H9 (cell line): Measurements from ENCODE around the gene SLC39A8. TPM values are rescaled to one million over a fixed set of nuclear protein-coding genes. Genes with fewer than 3 reads are reported as not detected.

ENCODE experiments used
- DNase-seq: peaks from one replicate; pipeline ENCODE4 v3.0.0-alpha.2; 2017
- H2AFZ ChIP-seq: one replicate; pipeline ENCODE4 v1.6.1; 2013; ENCODE audit warnings: mild to moderate bottlenecking, low read length, control low read depth, moderate library complexity
- H2AK5ac ChIP-seq: 2 replicates; pipeline ENCODE4 v1.6.1; 2013; ENCODE audit warnings: low read length, control low read depth, mixed read lengths; ENCODE audit not compliant: insufficient read length
- H2BK120ac ChIP-seq: one replicate; pipeline ENCODE4 v1.6.1; 2013; ENCODE audit warnings: low read depth, mild to moderate bottlenecking, low read length, control low read depth, inconsistent platforms; ENCODE audit not compliant: poor library complexity, severe bottlenecking
- H2BK12ac ChIP-seq: 2 replicates; pipeline ENCODE4 v1.6.1; 2013; ENCODE audit warnings: low read length, control low read depth, mixed read lengths, low read depth; ENCODE audit not compliant: insufficient read length
- H2BK15ac ChIP-seq: 2 replicates; pipeline ENCODE4 v1.6.1; 2013; ENCODE audit warnings: low read depth, low read length, control low read depth
- H2BK20ac ChIP-seq: one replicate; pipeline ENCODE4 v1.6.1; 2013; ENCODE audit warnings: low read depth, mild to moderate bottlenecking, low read length, control low read depth, inconsistent platforms; ENCODE audit not compliant: poor library complexity, severe bottlenecking
- H2BK5ac ChIP-seq: 2 replicates; pipeline ENCODE4 v1.6.1; 2013; ENCODE audit warnings: low read length, control low read depth, mixed read lengths; ENCODE audit not compliant: insufficient read length
- H3K14ac ChIP-seq: 2 replicates; pipeline ENCODE4 v1.6.1; 2013; ENCODE audit warnings: low read length, control low read depth; ENCODE audit not compliant: insufficient read depth
- H3K18ac ChIP-seq: 2 replicates; pipeline ENCODE4 v1.6.1; 2013; ENCODE audit warnings: low read depth, mild to moderate bottlenecking, mixed read lengths, low read length, control low read depth; ENCODE audit not compliant: insufficient read length
- H3K23ac ChIP-seq: 2 replicates; pipeline ENCODE4 v1.6.1; 2013; ENCODE audit warnings: low read length, control low read depth, mixed read lengths, low read depth; ENCODE audit not compliant: insufficient read length
- H3K23me2 ChIP-seq: 2 replicates; pipeline ENCODE4 v1.6.1; 2013; ENCODE audit warnings: low read depth, mild to moderate bottlenecking, mixed read lengths, low read length, control low read depth; ENCODE audit not compliant: insufficient read length, poor library complexity, severe bottlenecking
- H3K27ac ChIP-seq: 2 replicates; pipeline ENCODE4 v1.5.1; 2013; ENCODE audit warnings: low read length, control low read depth, mixed read lengths, low read depth; ENCODE audit not compliant: insufficient read length
- H3K27me3 ChIP-seq: 2 replicates; pipeline ENCODE4 v1.6.1; 2013; ENCODE audit warnings: low read length, control low read depth, inconsistent platforms; ENCODE audit not compliant: insufficient read depth
- H3K4ac ChIP-seq: 2 replicates; pipeline ENCODE4 v1.6.1; 2013; ENCODE audit warnings: low read depth, mild to moderate bottlenecking, control low read depth, inconsistent platforms, low read length, moderate library complexity
- H3K4me1 ChIP-seq: 2 replicates; pipeline ENCODE4 v1.6.1; 2013; ENCODE audit warnings: low read length, control low read depth, inconsistent platforms; ENCODE audit not compliant: insufficient read depth
- H3K4me2 ChIP-seq: 2 replicates; pipeline ENCODE4 v1.6.1; 2013; ENCODE audit warnings: low read length, control low read depth, mixed read lengths; ENCODE audit not compliant: insufficient read length, insufficient read depth
- H3K56ac ChIP-seq: 2 replicates; pipeline ENCODE4 v1.6.1; 2013; ENCODE audit warnings: low read depth, mild to moderate bottlenecking, mixed read lengths, low read length, control low read depth; ENCODE audit not compliant: insufficient read length
- H3K79me1 ChIP-seq: 2 replicates; pipeline ENCODE4 v1.6.1; 2013; ENCODE audit warnings: low read depth, mild to moderate bottlenecking, moderate library complexity, low read length, control low read depth, inconsistent platforms; ENCODE audit not compliant: insufficient read depth, poor library complexity, severe bottlenecking
- H3K79me2 ChIP-seq: 2 replicates; pipeline ENCODE4 v1.6.1; 2013; ENCODE audit warnings: low read length, control low read depth, inconsistent platforms; ENCODE audit not compliant: insufficient read depth
- H3K9ac ChIP-seq: 2 replicates; pipeline ENCODE4 v1.6.1; 2013; ENCODE audit warnings: low read length, control low read depth, mixed read lengths; ENCODE audit not compliant: insufficient read length; ENCODE audit errors: extremely low read depth
- H3K9me3 ChIP-seq: one replicate; pipeline ENCODE4 v1.6.1; 2013; ENCODE audit warnings: low read depth, low read length, inconsistent platforms; ENCODE audit not compliant: control insufficient read depth
- H3T11ph ChIP-seq: one replicate; pipeline ENCODE4 v1.6.1; 2013; ENCODE audit warnings: mild to moderate bottlenecking, low read length, control low read depth, inconsistent platforms
- H4K20me1 ChIP-seq: one replicate; pipeline ENCODE4 v1.6.1; 2013; ENCODE audit not compliant: control insufficient read depth, insufficient read length, insufficient read depth
- H4K5ac ChIP-seq: 2 replicates; pipeline ENCODE4 v1.6.1; 2013; ENCODE audit warnings: low read depth, mild to moderate bottlenecking, mixed read lengths, low read length, control low read depth; ENCODE audit not compliant: insufficient read length
- H4K8ac ChIP-seq: replicated peaks from 2 replicates; pipeline ENCODE4 v1.6.1; 2013; ENCODE audit warnings: low read length, control low read depth, mixed read lengths, low read depth; ENCODE audit not compliant: insufficient read length
- H4K91ac ChIP-seq: 2 replicates; pipeline ENCODE4 v1.6.1; 2013; ENCODE audit warnings: low read depth, mild to moderate bottlenecking, moderate library complexity, mixed read lengths, low read length, control low read depth; ENCODE audit not compliant: insufficient read length
- H3K27ac Mint-ChIP-seq, 3 experiments: 2 replicates in 2 of 3; 3 replicates in 1 of 3; pipeline ENCODE4 v1.8.0; 2020 to 2021; ENCODE audit warnings: mixed read lengths in 3 of 3, mild to moderate bottlenecking in 1 of 3, moderate library complexity in 1 of 3
- H3K27me3 Mint-ChIP-seq: 2 replicates; pipeline ENCODE4 v1.8.0; 2021; ENCODE audit warnings: low read depth, mild to moderate bottlenecking, moderate library complexity, mixed read lengths
- H3K36me3 Mint-ChIP-seq, 3 experiments: 2 replicates in 2 of 3; 3 replicates in 1 of 3; pipeline ENCODE4 v1.8.0; 2020 to 2021; ENCODE audit warnings: low read depth in 3 of 3, mixed read lengths in 3 of 3; ENCODE audit not compliant: insufficient read depth in 1 of 3
- H3K4me1 Mint-ChIP-seq, 2 experiments: 2 replicates each; pipeline ENCODE4 v1.8.0; 2020; ENCODE audit warnings: mixed read lengths in 2 of 2
- H3K4me3 Mint-ChIP-seq, 2 experiments: 2 replicates in 1 of 2; 3 replicates in 1 of 2; pipeline ENCODE4 v1.8.0; 2020 to 2021; ENCODE audit warnings: mild to moderate bottlenecking in 2 of 2, mixed read lengths in 2 of 2, moderate library complexity in 1 of 2
- H3K9me3 Mint-ChIP-seq, 2 experiments: 2 replicates in 1 of 2; 3 replicates in 1 of 2; pipeline ENCODE4 v1.8.0; 2020; ENCODE audit warnings: mild to moderate bottlenecking in 2 of 2, mixed read lengths in 2 of 2, moderate library complexity in 1 of 2
- WGBS: extraction: QIAGEN DNeasy Blood & Tissue Kit; methylation state at CpG from one replicate; pipeline ENCODE4 v1.1.7; 2013; ENCODE audit warnings: missing lambda C conversion rate, low lambda C conversion rate, mixed read lengths; ENCODE audit not compliant: insufficient read length; ENCODE audit errors: extremely low coverage; 5-methylcytosine and 5-hydroxymethylcytosine counted together
- total RNA-seq: library from RNA; stranded (reverse); gene quantifications from 2 replicates; pipeline ENCODE4 v1.2.1, GENCODE V29; 2021
- TF ChIP-seq, protein P1 (sequence below): fragments of 200-600 bp; sonication (generic); conservative IDR thresholded peaks from 3 replicates; pipeline ENCODE4 v1.8.0; 2021; ENCODE audit warnings: antibody characterized with exemption, mild to moderate bottlenecking

Gene SLC39A8
- total RNA-seq, 1 experiment from 2014 or later: 11.0 TPM

GRCh38 chr4:102362922-102363432, 17.7 kb upstream of the SLC39A8 start:
- Histone ChIP-seq H3K9ac (no peak overlapping the region), H2AK5ac (no peak overlapping the region), H2BK20ac (no peak overlapping the region), H3K4me1 (no peaks in the 10 kb centered on the region; the same call in 1 of the 2 replicates), H4K20me1 (no peaks in the 10 kb centered on the region), H2BK120ac (no peak overlapping the region), H3K27me3 (no peaks in the 10 kb centered on the region), H4K8ac (no peak overlapping the region), H3K23me2 (no peaks in the 10 kb centered on the region), H3K4ac (no peak overlapping the region), H4K91ac (no peak overlapping the region), H2BK5ac (no peak overlapping the region), H3K79me2 (no peaks in the 10 kb centered on the region), H2AFZ (no peak overlapping the region), H3K56ac (no peak overlapping the region), H3K4me2 (no peak overlapping the region), H3K23ac (no peak overlapping the region), H3K14ac (no peak overlapping the region), H2BK12ac (no peak overlapping the region), H3K79me1 (no peaks in the 10 kb centered on the region), H3K18ac (no peak overlapping the region), H2BK15ac (no peak overlapping the region), H4K5ac (no peak overlapping the region), H3T11ph (no peak overlapping the region), H3K27ac (no peak overlapping the region), H3K9me3 (no peaks in the 10 kb centered on the region)
- Mint-ChIP-seq H3K27ac (no peak overlapping the region; a peak in 1 of 7 replicates), H3K4me1 (no peaks in the 10 kb centered on the region), H3K36me3 (no peaks in the 10 kb centered on the region; a peak in 2 of 7 replicates), H3K4me3 (no peak overlapping the region), H3K27me3 (no peaks in the 10 kb centered on the region), H3K9me3 (peaks cover 5 to 6% of the 10 kb centered on the region in 2 experiments; a peak in 2 of 5 replicates)
- WGBS: no CpG with 5 or more reads among the region's 2 CpGs
- no peak for DNase-seq
- TF ChIP-seq, protein P1, sequence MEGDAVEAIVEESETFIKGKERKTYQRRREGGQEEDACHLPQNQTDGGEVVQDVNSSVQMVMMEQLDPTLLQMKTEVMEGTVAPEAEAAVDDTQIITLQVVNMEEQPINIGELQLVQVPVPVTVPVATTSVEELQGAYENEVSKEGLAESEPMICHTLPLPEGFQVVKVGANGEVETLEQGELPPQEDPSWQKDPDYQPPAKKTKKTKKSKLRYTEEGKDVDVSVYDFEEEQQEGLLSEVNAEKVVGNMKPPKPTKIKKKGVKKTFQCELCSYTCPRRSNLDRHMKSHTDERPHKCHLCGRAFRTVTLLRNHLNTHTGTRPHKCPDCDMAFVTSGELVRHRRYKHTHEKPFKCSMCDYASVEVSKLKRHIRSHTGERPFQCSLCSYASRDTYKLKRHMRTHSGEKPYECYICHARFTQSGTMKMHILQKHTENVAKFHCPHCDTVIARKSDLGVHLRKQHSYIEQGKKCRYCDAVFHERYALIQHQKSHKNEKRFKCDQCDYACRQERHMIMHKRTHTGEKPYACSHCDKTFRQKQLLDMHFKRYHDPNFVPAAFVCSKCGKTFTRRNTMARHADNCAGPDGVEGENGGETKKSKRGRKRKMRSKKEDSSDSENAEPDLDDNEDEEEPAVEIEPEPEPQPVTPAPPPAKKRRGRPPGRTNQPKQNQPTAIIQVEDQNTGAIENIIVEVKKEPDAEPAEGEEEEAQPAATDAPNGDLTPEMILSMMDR: no peak
